ENCODE data around the gene RRP7A.
"Not testable (repeated sequence)": the region's sequence is repeated elsewhere in the genome, so short reads cannot be mapped to it uniquely, and the experiment has no call there.

The RRP7A gene

GRCh38 chr22:42484506-42484905 lies 35.1 kb downstream of the RRP7A start:
- Histone ChIP-seq H3K4me1 (ENCODE audit: control insufficient read depth, insufficient read depth, low read length) (no peaks in the 10 kb centered on the region), H3K9me3 (ENCODE audit: control insufficient read depth, low read length) (no peaks in the 10 kb centered on the region), H3K9ac (ENCODE audit: low read length) (no peak overlapping the region), H3K36me3 (ENCODE audit: control insufficient read depth, insufficient read depth, low read length) (no peaks in the 10 kb centered on the region), H3K27me3 (ENCODE audit: control insufficient read depth, insufficient read depth, low read length) (no peaks in the 10 kb centered on the region), H3K4me3 (ENCODE audit: low read length) (no peak overlapping the region)

- not testable (repeated sequence) for H3K4me3 ChIP-seq (ENCODE audit: low read length); H3K27me3 ChIP-seq (ENCODE audit: control insufficient read depth, insufficient read depth, low read length); H3K36me3 ChIP-seq (ENCODE audit: control insufficient read depth, insufficient read depth, low read length); H3K4me1 ChIP-seq (ENCODE audit: control insufficient read depth, insufficient read depth, low read length); H3K9ac ChIP-seq (ENCODE audit: low read length); H3K9me3 ChIP-seq (ENCODE audit: control insufficient read depth, low read length)
Measured at GRCh38 chr22:42483610-42484223, 35.9 kb downstream of the RRP7A start.

- no peaks in the 10 kb centered on the region for H3K9me3 ChIP-seq (ENCODE audit: control insufficient read depth, low read length)
- no peaks in the 10 kb centered on the region for H3K27me3 ChIP-seq (ENCODE audit: control insufficient read depth, insufficient read depth, low read length)
- H3K4me3 ChIP-seq (ENCODE audit: low read length), result no peak overlapping the region
- H3K4me1 ChIP-seq (ENCODE audit: control insufficient read depth, insufficient read depth, low read length), result no peaks in the 10 kb centered on the region
- no peak overlapping the region for H3K9ac ChIP-seq (ENCODE audit: low read length)
- no peaks in the 10 kb centered on the region for H3K36me3 ChIP-seq (ENCODE audit: control insufficient read depth, insufficient read depth, low read length)
Measured at GRCh38 chr22:42475122-42475521, 44.5 kb downstream of the RRP7A start.

DNA sequence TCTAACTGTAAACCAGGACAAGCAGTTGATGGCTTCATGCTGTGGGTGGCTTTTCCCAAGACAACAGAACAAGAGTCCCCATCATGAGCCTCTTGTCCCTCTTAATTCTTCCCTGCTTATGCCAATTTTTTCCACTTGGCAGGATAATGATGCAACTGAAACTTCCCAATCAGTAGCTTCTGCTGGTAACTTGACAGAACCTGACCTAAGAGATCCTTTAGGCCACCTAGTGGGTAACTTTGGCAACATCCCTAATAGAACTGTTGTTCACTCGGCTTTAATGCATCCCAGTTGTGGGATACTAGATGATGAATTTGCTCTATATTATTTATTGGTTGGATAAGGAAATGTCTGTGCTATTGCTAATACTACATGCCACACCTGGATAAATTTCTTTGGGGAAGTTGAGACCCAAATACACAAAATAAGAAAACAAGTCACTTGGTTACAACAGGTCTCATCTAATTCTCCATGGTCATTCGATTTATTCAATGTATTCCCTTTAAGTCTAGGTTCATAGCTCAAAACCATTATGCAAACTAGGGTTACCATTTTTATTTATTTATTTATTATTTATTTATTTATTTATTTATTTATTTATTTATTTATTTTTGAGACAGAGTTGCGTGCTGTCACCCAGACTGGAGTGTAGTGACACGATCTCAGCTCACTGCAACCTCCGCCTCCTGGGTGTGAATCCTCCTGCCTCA lies 46.0 kb downstream of the RRP7A start:
- Histone ChIP-seq H3K4me3 (ENCODE audit: low read length) (no peak overlapping the region), H3K4me1 (ENCODE audit: control insufficient read depth, insufficient read depth, low read length) (no peaks in the 10 kb centered on the region), H3K36me3 (ENCODE audit: control insufficient read depth, insufficient read depth, low read length) (no peaks in the 10 kb centered on the region), H3K9me3 (ENCODE audit: control insufficient read depth, low read length) (no peaks in the 10 kb centered on the region), H3K9ac (ENCODE audit: low read length) (no peak overlapping the region), H3K27me3 (ENCODE audit: control insufficient read depth, insufficient read depth, low read length) (peaks cover 2% of the 10 kb centered on the region)

DNA sequence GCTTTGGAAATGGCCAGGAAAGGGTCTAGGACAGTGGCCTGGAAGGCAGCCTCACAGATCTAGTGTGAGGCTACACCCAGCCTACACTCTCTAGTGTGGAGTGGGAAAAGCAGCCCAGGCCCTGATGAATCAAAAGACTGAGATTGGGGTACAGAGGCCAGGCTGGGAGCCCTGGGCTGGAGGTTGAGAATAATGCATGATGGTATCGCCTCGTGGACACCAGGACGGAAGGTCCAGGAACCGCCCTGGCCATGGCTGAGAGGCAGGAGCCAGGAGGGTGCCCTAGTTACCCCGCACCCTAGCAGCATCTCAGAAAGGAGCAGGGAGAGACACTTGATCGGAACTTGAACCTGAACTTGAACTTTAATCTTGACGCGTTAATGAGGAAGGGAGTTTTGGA lies 46.9 kb downstream of the RRP7A start:
- Histone ChIP-seq H3K9me3 (ENCODE audit: control insufficient read depth, low read length) (no peaks in the 10 kb centered on the region), H3K9ac (ENCODE audit: low read length) (no peak overlapping the region), H3K4me3 (ENCODE audit: low read length) (no peak overlapping the region), H3K27me3 (ENCODE audit: control insufficient read depth, insufficient read depth, low read length) (peaks cover 4% of the 10 kb centered on the region), H3K36me3 (ENCODE audit: control insufficient read depth, insufficient read depth, low read length) (no peaks in the 10 kb centered on the region), H3K4me1 (ENCODE audit: control insufficient read depth, insufficient read depth, low read length) (no peaks in the 10 kb centered on the region)

GRCh38 chr22:42471441-42471840 lies 48.2 kb downstream of the RRP7A start:
- no peak overlapping the region for H3K4me3 ChIP-seq (ENCODE audit: low read length)
- no peaks in the 10 kb centered on the region for H3K36me3 ChIP-seq (ENCODE audit: control insufficient read depth, insufficient read depth, low read length)
- peaks cover 4% of the 10 kb centered on the region for H3K27me3 ChIP-seq (ENCODE audit: control insufficient read depth, insufficient read depth, low read length)
- no peaks in the 10 kb centered on the region for H3K4me1 ChIP-seq (ENCODE audit: control insufficient read depth, insufficient read depth, low read length)
- H3K9ac ChIP-seq (ENCODE audit: low read length), result no peak overlapping the region
- no peaks in the 10 kb centered on the region for H3K9me3 ChIP-seq (ENCODE audit: control insufficient read depth, low read length)

DNA sequence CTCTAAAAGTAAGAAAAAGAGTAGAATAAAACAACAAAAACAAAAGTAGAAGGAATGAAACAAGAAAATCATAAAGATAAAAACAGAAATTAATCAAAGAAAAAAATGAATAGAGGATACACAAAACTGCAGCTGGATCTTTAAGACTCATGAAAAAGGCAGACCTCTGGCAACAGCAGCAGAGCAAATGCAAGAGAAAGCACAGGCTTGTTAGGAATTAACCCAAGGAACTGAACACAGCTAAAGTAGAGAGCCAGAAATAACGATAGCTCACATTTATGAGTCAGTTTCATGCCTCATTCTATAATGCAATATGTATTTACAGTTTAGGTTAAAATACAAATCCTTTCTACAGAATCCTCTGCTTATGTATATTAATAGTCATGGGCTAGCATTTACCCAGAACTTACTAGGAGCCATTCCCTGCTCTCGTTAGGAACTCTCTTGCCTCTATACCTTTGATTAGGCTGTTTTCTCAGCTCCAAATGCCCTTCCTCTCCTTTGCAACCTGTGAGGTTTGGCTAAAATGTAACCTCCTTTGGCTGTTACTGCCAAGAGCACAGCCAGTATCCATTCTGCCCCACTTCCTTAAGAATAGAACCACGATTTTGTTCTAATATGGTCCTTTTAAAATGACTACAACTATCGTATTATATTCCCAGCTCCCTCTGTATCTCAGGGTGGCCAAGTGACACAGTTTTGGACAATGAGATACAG lies 49.1 kb downstream of the RRP7A start:
- H3K4me1 ChIP-seq (ENCODE audit: control insufficient read depth, insufficient read depth, low read length), result no peaks in the 10 kb centered on the region
- H3K27me3 ChIP-seq (ENCODE audit: control insufficient read depth, insufficient read depth, low read length), result peaks cover 4% of the 10 kb centered on the region
- H3K4me3 ChIP-seq (ENCODE audit: low read length), result no peak overlapping the region
- no peak overlapping the region for H3K9ac ChIP-seq (ENCODE audit: low read length)
- H3K9me3 ChIP-seq (ENCODE audit: control insufficient read depth, low read length), result no peaks in the 10 kb centered on the region
- H3K36me3 ChIP-seq (ENCODE audit: control insufficient read depth, insufficient read depth, low read length), result no peaks in the 10 kb centered on the region

DNA sequence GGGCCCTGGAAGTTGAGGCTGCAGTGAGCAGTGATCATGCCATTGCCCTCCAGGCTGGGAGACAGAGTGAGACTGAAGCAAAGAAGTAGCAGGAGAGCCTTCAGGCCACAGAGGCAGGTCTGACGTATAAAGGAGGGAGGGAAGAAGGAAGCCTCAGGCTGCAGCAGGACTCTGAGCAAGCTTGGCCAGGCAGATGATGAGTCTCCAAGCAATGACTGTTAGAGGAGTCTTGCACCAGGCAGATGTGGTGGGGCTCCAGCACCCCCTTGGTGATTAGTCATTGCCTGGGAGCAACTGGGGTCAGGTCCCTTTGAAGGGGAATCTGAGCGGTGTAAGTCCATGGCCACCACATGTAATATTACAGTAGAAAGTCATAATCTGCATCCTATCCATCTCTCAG lies 50.8 kb downstream of the RRP7A start:
- Histone ChIP-seq H3K9ac (ENCODE audit: low read length) (no peak overlapping the region), H3K4me1 (ENCODE audit: control insufficient read depth, insufficient read depth, low read length) (no peaks in the 10 kb centered on the region), H3K27me3 (ENCODE audit: control insufficient read depth, insufficient read depth, low read length) (peaks cover 4% of the 10 kb centered on the region), H3K9me3 (ENCODE audit: control insufficient read depth, low read length) (no peaks in the 10 kb centered on the region), H3K4me3 (ENCODE audit: low read length) (no peak overlapping the region), H3K36me3 (ENCODE audit: control insufficient read depth, insufficient read depth, low read length) (no peaks in the 10 kb centered on the region)

DNA sequence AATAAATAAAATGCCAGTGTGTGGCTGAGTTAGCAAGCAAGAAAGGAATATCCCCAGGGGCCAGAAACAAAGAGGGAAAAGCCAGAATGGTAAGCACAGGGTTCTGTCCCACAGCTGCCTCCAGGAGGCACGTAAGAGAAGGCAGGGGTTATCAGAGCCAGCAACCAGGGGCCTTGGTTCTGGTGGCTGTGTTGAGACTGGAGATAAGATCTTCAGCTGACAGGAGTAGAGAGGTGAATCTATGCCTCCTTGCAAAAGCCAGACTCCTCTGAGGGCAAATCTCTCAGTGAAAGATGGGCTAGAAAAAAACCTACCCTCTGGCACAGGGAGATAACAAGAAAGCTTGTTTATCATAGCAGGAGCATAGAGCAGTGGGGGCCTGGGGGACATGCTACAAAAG lies 57.6 kb downstream of the RRP7A start:
- Histone ChIP-seq H3K4me3 (ENCODE audit: low read length) (no peak overlapping the region), H3K4me1 (ENCODE audit: control insufficient read depth, insufficient read depth, low read length) (peaks cover 10% of the 10 kb centered on the region), H3K27me3 (ENCODE audit: control insufficient read depth, insufficient read depth, low read length) (peaks cover 6% of the 10 kb centered on the region), H3K9me3 (ENCODE audit: control insufficient read depth, low read length) (no peaks in the 10 kb centered on the region), H3K36me3 (ENCODE audit: control insufficient read depth, insufficient read depth, low read length) (no peaks in the 10 kb centered on the region), H3K9ac (ENCODE audit: low read length) (no peak overlapping the region)

DNA sequence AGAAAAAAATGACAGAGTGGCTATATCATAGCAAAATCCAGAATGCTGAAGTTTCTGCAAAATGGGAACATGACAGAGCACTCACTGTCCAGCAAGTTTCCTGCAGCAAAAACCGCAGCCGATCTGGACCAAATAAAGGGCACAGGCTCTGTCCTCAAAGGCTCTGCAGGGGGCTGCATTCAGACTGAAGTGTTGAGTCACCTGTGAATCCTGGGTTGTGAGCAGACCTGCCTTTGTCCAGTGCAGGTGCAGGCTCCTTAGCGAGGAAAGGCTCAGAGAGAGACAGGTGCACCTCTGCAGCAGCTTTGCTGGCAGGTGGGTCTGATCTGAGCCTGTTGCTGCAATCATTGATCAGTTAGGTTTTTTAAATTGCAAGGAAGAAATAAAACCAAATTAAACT lies 58.1 kb downstream of the RRP7A start:
- H3K36me3 ChIP-seq (ENCODE audit: control insufficient read depth, insufficient read depth, low read length), result no peaks in the 10 kb centered on the region
- H3K9me3 ChIP-seq (ENCODE audit: control insufficient read depth, low read length), result no peaks in the 10 kb centered on the region
- no peak overlapping the region for H3K4me3 ChIP-seq (ENCODE audit: low read length)
- peaks cover 6% of the 10 kb centered on the region for H3K27me3 ChIP-seq (ENCODE audit: control insufficient read depth, insufficient read depth, low read length)
- H3K9ac ChIP-seq (ENCODE audit: low read length), result no peak overlapping the region
- H3K4me1 ChIP-seq (ENCODE audit: control insufficient read depth, insufficient read depth, low read length), result peaks cover 10% of the 10 kb centered on the region

All from mucosa of stomach (tissue), 1 donor.